Midbrain (tissue), 1 donor: ENCODE data around the gene PLXNB3.
"Not testable (repeated sequence)": the region's sequence is repeated elsewhere in the genome, so short reads cannot be mapped to it uniquely, and the experiment has no call there.

ENCODE experiments used
- DNase-seq: peaks from one replicate; lab custom pipeline; 2025; lab: John Stamatoyannopoulos, UW

Gene PLXNB3

GRCh38 chrX:153733651-153734240, 30.3 kb upstream of the PLXNB3 start:
- DNase-seq, result no peak

- DNase-seq, result no peak
These were observed 29.2 kb upstream of the PLXNB3 start for GRCh38 chrX:153734871-153735270.

GRCh38 chrX:153735274-153735673, 28.8 kb upstream of the PLXNB3 start:
- DNase-seq, result no peak

- no peak for DNase-seq
These were observed 27.8 kb upstream of the PLXNB3 start for GRCh38 chrX:153736071-153736820.

GRCh38 chrX:153736871-153737441, 27.1 kb upstream of the PLXNB3 start:
- no peak for DNase-seq

GRCh38 chrX:153738056-153738605, 25.9 kb upstream of the PLXNB3 start:
- DNase-seq, result no peak

GRCh38 chrX:153739754-153740486, 24.1 kb upstream of the PLXNB3 start:
- no peak for DNase-seq

GRCh38 chrX:153740631-153741222, 23.3 kb upstream of the PLXNB3 start:
- no peak for DNase-seq

GRCh38 chrX:153741446-153741845, 22.6 kb upstream of the PLXNB3 start:
- DNase-seq, result no peak

- not testable (repeated sequence) for DNase-seq
These were observed 21.9 kb upstream of the PLXNB3 start for GRCh38 chrX:153742111-153742510.

- DNase-seq, result not testable (repeated sequence)
These were observed 21.1 kb upstream of the PLXNB3 start for GRCh38 chrX:153742796-153743467.

- DNase-seq, result not testable (repeated sequence)
These were observed 20.4 kb upstream of the PLXNB3 start for GRCh38 chrX:153743468-153744209.

- DNase-seq, result peak; percentile 20
These were observed 19.6 kb upstream of the PLXNB3 start for GRCh38 chrX:153744210-153745066.

GRCh38 chrX:153745067-153745433, 19.0 kb upstream of the PLXNB3 start:
- DNase-seq, result not testable (repeated sequence)

- DNase-seq, result no peak
These were observed 17.7 kb upstream of the PLXNB3 start for GRCh38 chrX:153746359-153746758.

GRCh38 chrX:153746991-153747390, 17.1 kb upstream of the PLXNB3 start:
- not testable (repeated sequence) for DNase-seq

GRCh38 chrX:153749017-153749416, 15.0 kb upstream of the PLXNB3 start:
- DNase-seq, result not testable (repeated sequence)

GRCh38 chrX:153750127-153750774, 13.8 kb upstream of the PLXNB3 start:
- DNase-seq, result no peak

- no peak for DNase-seq
These were observed 8.9 kb upstream of the PLXNB3 start for GRCh38 chrX:153755136-153755535.
